ENCODE results near the gene ZFP36L2. TPM values are rescaled to one million over a fixed set of nuclear protein-coding genes. Genes with fewer than 3 reads are reported as not detected.

ZFP36L2 gene
- total RNA-seq, 2 donors from 2014 or later, result 117 to 256 TPM

- DNase-seq (ENCODE audit: low spot score), result no peak
- H3K27ac ChIP-seq, result peak overlapping the region; percentile 98 to 99
- 36% methylated on average over 6 of the region's 6 CpGs for WGBS
- peaks cover 12% of the 10 kb centered on the region for H3K4me1 ChIP-seq (replicated peaks)
- H3K27me3 ChIP-seq (replicated peaks; ENCODE audit: insufficient read depth), result no peaks in the 10 kb centered on the region
- peaks cover 4 to 18% of the 10 kb centered on the region in 2 donors for H3K36me3 ChIP-seq
- H3K9me3 ChIP-seq, result no peaks in the 10 kb centered on the region
- no peak for TF ChIP-seq POLR2AphosphoS5 (IDR thresholded peaks at IDR 0.05)
- TF ChIP-seq POLR2A (IDR thresholded peaks at IDR 0.05), result no peak
- TF ChIP-seq CTCF (IDR thresholded peaks at IDR 0.05), result no peak
- H3K4me3 ChIP-seq, result no peak overlapping the region
- intact Hi-C loops (cut with DNase I), result loop anchor here (2.0 to 10.0 kb wide), 8 partner anchors 204 to 402 kb away; no protein-coding TSS in a partner anchor
Observed at GRCh38 chr2:43228756-43229659, 2.6 kb upstream of the ZFP36L2 start.

DNA sequence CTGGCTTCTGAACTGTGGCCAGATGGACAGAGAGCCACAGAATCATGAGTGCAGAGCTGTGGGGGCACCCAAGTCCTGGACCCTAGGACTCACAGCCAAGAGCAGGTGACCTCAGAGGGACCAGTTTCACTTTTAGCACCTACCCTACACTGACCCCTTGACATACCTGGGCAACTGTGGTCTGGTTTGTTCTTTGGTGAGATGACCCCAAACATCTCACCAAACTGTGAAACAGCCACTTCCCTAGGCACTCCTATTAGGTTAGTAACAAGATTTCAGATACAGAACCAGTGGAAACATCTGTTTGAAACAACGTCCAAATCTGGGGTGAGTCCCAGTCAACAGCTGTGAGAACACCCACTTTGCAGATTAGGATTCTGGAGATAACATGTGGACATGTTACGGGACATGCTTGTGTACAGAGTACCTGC lies 1.9 kb upstream of the ZFP36L2 start:
- TF ChIP-seq POLR2AphosphoS5 (IDR thresholded peaks at IDR 0.05), result no peak
- no peak for TF ChIP-seq POLR2A (IDR thresholded peaks at IDR 0.05)
- TF ChIP-seq CTCF (IDR thresholded peaks at IDR 0.05), result no peak
- WGBS, result 24% methylated on average over 2 of the region's 2 CpGs
- Histone ChIP-seq H3K27ac (peak overlapping the region; percentile 98 to 99), H3K4me3 (peak overlapping the region in 1 of 2 donors; percentile 87), H3K9me3 (no peaks in the 10 kb centered on the region), H3K4me1 (replicated peaks) (peaks cover 12% of the 10 kb centered on the region), H3K36me3 (peaks cover 4 to 25% of the 10 kb centered on the region in 2 donors), H3K27me3 (replicated peaks; ENCODE audit: insufficient read depth) (no peaks in the 10 kb centered on the region)
- intact Hi-C loops (cut with DNase I), result loop anchor here (2.0 to 10.0 kb wide), 8 partner anchors 204 to 401 kb away; no protein-coding TSS in a partner anchor
- no peak for DNase-seq (ENCODE audit: low spot score)

DNA sequence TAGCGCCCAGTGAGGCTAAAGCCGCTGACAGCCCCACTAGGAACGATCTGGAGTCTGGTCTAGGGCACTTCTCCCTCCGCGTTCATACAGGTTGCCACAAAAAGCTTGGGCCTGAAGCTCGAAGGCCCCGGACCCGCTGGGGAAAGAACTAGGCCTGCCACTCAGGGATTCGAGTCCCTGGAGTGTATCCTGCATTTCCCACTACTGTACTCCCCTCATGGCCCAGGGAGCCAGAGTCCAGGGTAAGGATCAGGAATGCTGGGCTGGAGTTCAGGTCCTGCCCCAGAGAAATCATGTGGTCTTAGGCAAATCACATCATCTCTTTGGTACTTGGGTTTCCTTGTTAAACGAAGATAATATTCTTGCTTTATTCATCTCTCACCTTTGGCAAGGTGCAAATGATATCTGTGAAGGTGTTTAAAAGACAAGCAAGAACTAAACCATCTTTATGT lies 1.4 kb upstream of the ZFP36L2 start:
- H3K9me3 ChIP-seq, result no peaks in the 10 kb centered on the region
- peak overlapping the region; percentile 98 to 99 for H3K27ac ChIP-seq
- no peak for DNase-seq (ENCODE audit: low spot score)
- peak overlapping the region; percentile 86 to 87 for H3K4me3 ChIP-seq
- 3% methylated on average over 6 of the region's 10 CpGs for WGBS
- intact Hi-C loops (cut with DNase I), result loop anchor here (2.0 to 10.0 kb wide), 8 partner anchors 203 to 401 kb away; no protein-coding TSS in a partner anchor
- H3K36me3 ChIP-seq, result peaks cover 4 to 26% of the 10 kb centered on the region in 2 donors
- H3K27me3 ChIP-seq (replicated peaks; ENCODE audit: insufficient read depth), result no peaks in the 10 kb centered on the region
- peaks cover 12% of the 10 kb centered on the region for H3K4me1 ChIP-seq (replicated peaks)
- TF ChIP-seq CTCF (IDR thresholded peaks at IDR 0.05) (no peak), POLR2AphosphoS5 (IDR thresholded peaks at IDR 0.05) (no peak), POLR2A (IDR thresholded peaks at IDR 0.05) (no peak)

- peak overlapping the region; percentile 86 to 87 for H3K4me3 ChIP-seq
- peak; percentile 97 for DNase-seq (ENCODE audit: low spot score)
- H3K27ac ChIP-seq, result peak overlapping the region; percentile 98 to 99
- no peaks in the 10 kb centered on the region for H3K27me3 ChIP-seq (replicated peaks; ENCODE audit: insufficient read depth)
- TF ChIP-seq POLR2A (IDR thresholded peaks at IDR 0.05), result peak; percentile 54
- TF ChIP-seq POLR2AphosphoS5 (IDR thresholded peaks at IDR 0.05), result peak; percentile 92
- peak in 3 of 4 experiments; percentile 31 to 55 (median 49) for TF ChIP-seq CTCF (IDR thresholded peaks at IDR 0.05)
- under 1% methylated on average over 51 of the region's 77 CpGs for WGBS
- H3K9me3 ChIP-seq, result no peaks in the 10 kb centered on the region
- H3K36me3 ChIP-seq, result peaks cover 4 to 26% of the 10 kb centered on the region in 2 donors
- H3K4me1 ChIP-seq (replicated peaks), result peaks cover 12% of the 10 kb centered on the region
- intact Hi-C loops (cut with DNase I), result loop anchor here (5.0 to 10.0 kb wide), 4 partner anchors 265 to 400 kb away; no protein-coding TSS in a partner anchor
Observed at GRCh38 chr2:43226955-43227829, 786 bp upstream of the ZFP36L2 start.

Measured in prostate gland (tissue), 2 donors.